Measurements from ENCODE around the gene ITGBL1.

ITGBL1 gene

DNA sequence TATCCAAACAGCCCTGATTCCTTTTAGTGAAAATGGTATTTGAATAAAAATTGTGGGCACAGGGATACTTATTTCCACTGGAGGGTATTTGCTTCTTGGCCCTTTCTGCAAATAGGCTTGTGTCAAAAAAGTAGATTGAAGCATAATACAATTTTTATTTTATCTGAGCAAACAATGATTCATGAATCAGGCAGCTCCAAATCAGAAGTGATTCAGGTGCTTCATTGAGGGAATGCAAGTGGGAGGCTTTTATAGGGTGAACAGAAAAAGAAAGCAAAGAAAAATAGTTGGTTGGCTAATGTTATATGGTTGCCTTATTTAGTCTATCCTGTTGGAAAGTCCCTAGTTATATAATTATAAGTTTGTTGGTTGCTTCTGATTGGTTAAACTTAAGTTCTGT, 117.9 kb downstream of the ITGBL1 start:
- no peak for DNase-seq

DNA sequence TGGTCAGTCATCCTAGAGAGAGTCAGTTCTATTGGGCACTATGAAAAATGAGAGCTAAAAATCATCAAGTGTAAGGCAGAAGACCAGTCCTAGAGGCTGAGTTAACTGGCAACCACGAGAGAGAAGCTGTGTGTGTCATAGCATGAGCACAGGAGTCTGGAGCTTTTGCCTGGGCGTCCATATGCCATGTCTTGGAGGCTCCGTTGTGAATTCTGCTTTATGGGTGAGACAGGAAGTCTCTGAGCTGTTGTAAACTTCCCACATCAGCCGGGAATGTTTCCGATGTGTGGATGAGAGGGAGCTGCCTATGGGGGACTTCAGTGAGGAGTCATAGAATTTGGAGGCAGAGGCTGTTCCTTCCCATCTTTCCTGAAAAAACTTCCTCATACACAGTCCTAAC, 120.0 kb downstream of the ITGBL1 start:
- no peak for DNase-seq

DNA sequence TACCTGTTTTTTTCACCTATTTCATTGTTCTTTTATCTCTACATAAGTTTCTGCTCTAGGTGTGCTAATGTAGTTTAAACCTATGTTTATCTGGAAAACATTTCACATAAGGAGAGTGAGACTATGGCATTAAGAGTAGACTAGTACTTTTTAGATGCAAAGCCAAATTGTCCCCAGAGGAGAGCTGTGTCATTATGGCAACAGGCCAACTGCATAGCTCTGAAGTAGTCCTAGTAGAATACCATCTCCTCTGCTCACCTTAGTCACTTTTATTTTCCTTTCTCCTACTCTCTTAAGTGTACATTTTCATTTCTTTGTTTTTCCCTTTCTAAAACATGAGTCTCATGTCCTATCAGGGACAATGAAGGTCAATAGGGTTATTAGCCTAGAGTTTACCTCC, 123.1 kb downstream of the ITGBL1 start:
- DNase-seq: no peak

DNA sequence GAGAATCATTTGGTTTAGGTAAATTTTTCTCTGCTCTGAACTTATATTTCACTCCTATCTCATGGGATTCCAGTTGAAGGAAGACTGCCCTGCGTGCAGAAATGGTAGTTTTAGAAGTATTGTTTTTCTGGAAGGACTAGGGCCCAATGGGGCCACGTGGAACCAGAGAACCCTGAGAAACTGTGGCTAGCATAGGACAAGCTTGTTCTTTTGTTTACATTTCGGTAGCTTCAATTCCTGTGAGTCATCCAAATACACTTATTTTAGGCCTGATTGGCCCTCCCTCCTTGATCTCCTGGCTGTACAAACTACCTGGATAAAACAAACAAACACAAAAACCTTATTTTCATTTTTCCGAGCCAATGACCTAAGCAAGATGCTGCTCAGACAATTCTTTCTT, 124.0 kb downstream of the ITGBL1 start:
- no peak for DNase-seq

DNA sequence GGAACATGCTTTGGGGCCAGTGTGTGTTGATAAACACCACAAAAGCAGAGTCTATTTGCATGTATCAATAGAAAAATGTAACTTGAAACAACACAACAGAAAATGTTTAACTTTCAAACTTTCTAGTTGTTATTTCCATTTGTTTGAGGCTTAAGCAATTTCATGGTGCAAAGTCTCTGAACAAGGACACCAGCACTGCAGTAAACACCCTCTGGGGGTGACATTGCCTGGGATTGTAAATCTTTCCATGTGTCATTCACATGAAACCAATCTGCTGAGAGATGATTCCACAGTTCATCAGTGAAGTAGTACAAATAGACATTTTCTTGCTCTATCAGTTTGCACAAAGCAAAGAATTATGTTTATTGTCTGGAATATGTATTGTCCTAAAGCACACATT, 124.5 kb downstream of the ITGBL1 start:
- no peak for DNase-seq

DNA sequence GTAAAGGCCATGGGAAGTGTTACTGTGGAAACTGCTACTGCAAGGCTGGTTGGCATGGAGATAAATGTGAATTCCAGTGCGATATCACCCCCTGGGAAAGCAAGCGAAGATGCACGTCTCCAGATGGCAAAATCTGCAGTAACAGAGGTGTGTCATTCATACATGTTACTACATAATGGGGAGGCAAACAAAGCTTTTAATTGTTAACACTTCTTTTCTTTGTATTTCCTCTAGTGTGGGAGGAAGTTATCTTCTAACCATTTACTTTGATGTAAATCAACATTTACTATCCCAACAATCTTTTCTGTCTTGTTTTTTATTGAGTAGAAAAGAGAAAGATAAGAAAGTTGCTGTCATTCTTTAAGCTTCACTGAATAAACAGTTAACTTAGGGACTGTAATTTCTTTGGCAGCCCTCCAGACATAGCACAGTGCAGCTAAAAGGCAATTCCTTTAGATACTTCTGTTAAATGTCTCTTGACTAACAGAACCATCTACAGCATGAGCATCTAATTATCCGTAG, 126.9 kb downstream of the ITGBL1 start:
- no peak for DNase-seq

DNA sequence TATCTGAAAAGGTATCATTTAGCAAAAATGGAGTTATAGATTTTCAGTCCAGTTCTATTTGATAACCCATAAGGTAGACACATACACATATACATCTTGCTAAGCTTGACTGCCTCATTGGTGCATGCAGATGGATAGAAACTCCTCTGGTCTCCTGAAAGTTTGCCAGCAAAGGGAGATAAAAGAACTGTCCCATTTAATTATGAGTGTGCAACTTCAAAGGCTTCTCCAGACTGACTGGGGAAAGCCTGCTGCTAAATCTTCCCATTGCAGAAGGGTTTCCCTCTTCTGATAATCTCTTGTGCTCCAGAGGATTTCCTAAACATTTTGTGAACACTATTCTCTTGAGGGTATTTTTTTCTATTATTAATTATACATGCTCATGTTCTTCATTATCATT, 131.9 kb downstream of the ITGBL1 start:
- DNase-seq: no peak

DNA sequence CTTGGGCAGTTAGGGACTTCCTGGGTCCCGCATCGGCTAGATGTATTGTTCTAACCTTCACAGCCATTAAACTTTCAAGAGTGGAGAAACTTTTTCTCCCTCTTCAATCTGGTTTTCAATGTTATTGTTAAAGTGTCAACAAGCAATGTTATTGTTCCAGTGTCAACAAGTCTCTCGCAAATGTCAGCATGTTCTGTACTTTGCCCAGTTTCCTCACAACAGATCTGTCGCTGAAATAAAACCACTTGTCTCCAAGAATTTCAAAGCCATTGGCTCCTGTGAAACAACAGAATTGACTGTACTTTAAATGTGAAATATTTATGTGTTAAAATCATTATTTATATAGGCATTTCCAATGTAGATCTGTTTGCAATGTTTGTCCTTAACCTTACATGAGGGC, 138.0 kb downstream of the ITGBL1 start:
- no peak for DNase-seq

DNA sequence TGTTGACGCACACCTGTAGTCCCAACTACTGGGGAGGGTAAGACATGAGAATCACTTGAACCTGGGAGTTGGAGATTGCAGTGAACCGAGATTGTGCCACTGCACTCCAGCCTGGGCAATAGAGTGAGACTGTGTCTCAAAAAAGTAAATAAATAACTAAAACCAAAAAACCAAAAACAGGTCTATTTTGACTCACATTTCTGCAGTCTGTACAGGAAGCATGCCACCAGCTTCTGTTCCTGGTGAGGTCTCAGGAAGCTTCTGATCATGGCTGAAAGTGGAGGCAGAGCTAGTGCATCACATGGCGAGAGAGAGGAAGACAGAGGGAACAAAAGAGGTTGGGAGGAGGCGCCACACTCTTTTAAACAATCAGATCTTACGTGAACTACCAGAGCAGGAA, 142.5 kb downstream of the ITGBL1 start:
- DNase-seq: no peak

DNA sequence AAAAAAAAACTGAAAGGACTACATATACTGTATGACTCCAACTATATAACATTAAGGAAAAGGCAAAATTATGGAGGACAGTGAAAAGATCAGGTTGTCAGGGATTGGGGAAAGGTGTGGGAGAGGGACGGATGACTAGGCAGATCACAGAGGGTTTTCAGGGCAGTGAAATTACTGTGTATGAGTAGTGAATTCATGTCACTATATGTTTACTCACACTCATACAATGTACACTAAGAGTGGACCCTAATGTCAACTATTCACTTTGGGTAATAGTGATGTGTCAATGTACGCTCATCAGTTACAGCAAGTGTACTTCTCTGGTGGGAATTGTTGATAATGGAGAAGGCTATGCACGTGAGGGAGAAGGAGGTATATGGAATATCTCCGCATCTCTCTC, 144.3 kb downstream of the ITGBL1 start:
- DNase-seq: no peak

DNA sequence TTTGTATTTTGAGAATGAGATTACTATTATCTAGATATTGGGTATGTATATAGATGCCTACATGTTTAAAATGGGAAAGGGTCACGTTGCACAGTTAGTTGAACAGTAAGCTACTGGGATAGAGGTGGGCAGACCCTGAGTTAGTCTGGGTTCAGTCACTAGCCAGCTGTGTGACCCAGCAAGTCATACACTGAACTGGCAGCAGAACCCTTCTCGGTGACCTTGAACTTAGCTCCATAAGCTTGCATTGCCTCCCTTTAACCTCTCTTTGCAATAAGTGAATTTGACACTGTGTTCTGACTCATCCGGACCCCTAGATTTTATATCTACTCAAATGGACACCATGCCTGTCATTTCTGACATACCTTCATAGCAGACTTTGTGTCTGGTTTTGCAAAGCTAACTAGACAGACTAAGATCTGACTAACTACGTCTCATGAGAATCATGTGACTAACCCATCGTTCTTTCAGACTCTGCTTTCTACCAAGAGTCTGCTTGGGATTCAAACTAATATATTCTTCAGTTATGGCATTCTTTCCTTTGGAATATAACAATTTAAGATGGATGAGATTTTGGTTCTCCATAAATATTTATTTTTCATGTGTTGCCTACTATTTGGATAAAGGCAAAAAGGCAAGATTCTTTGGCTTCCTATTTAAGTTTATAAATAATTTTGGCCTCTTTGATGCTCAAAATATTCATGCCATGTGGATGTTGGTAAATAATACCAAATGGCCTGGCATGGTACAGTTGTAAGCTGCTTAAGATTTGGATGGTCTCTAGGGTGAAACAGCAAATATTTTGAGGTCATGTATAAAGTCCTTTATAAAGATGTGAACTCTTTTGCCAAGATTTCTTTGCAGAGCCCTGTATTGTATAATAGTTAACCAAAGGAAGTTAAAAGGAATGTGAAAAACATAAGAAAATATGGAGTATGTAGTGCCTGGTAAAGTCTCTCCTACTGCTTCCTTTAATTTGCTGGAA, 159.3 kb downstream of the ITGBL1 start:
- no peak for DNase-seq

DNA sequence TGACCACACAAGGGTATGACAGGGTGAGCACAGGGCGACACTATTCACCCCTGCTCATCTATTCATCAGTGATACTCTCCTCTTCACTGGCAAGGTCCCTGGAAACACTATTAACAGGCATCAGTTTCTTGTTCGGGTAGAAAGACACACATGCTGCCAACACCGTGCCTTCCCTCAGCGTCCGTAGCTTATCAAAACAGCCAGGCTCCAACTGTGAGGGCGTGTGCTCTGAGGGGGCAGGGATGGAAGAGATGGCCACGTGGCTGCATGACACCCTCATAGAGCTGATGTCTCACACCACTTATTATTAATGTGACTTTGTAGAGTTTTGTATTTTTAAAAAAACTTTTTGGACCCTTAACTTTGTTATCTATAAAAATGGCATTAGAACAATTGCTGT, 160.3 kb downstream of the ITGBL1 start:
- no peak for DNase-seq

DNA sequence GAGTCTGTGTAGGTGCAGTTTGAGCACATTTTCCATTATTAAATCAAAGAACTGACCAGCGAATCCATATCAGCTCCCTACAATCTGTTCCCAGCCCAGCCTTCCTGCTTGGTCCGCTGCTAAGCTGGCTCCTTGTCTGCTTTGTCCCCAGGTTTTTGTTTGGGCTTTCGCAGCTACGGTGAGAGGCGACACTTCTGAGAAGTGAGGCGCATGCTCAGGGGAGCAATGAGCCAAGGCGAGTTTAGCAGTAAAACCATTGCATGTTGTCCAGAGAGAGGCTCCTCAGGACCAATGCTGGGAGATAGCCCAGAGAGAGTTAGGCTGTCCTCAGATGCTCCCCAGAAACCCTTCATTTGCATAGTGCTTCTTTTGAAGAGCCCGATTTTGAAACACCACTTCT, 162.0 kb downstream of the ITGBL1 start:
- DNase-seq: no peak

DNA sequence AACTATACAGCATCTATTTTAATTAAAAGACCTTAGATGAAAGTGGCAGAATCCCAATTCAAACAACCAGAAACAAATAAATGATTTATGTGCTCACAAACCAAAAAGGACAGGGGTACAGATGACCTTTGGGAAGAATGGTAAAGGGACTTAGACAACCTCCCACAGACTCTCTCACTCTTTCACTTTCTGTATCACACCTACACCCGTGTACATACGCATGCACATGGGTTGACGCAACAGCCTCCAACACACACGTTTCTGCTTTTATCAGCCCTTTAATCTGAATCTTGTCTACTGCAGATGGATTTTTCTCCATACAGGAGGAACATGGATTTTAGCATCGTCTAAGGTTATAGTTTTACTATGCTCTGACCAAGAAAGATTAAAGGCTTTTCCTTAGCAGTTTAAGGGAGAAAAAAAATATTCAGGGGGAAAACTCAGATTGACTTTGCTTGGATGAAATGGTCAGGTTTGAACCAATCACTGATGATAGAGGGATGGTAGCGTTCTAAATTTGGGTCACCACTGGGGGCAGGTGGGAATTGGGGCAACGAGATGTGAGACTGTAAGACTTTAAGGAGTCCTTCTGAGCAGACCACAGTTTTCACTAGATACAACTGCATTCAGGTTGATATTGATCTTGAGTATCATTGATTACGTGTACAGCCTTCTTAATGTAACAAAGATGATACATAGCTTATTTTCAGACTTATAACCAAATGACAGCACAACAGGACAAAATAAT, 166.1 kb downstream of the ITGBL1 start:
- DNase-seq: no peak

DNA sequence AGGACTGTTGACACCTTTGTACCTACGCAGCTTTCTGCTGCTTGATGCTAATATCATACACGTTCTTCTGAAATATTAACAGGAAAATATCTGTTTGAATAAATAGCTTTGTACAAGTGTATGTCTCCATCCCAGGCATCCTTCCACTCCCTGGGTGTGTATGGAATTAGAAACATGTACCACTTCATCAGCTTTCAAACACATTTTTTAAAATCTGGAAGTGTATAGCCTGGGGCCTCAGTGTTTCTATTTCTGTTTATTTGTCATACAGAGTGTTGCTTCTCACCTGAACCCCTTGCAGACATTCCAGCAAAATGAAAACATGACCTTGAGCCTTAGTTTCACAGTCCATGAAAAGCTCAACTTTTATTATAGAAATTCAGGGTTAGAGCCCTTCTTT, 168.6 kb downstream of the ITGBL1 start:
- DNase-seq: no peak

DNA sequence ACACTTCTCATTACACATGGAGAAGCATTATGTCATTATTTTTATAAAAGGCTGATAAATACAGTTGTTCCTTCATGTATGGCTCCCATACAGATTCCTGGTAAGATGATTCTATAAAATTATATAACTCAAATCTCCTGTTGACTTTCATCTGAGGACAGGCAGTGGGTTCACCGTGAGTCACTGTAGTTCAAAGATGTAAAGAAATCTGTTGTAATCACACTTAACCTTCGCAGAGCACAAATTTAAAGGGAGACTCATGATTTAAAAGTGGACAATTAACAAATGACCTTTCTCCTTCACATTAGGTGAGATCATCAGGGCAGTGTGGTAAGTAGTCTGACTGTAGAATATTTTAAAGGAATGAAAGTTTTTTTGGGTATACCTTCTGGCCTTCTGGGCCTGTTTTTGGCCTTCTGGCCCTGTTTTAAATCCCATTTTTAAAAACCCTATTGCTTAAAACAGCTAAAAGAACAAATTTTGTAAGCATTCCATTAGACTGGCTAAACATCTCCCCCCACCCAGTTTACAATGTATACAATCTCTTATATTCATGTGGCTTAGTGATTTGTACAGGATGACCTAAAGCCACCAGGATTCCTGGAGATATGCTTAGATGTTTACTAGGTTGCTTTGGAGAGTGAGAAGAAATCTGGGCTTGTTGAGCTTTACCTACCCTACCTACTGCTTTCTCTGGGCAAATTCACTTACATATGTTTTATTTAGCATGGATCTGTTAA, 171.2 kb downstream of the ITGBL1 start:
- DNase-seq: no peak

DNA sequence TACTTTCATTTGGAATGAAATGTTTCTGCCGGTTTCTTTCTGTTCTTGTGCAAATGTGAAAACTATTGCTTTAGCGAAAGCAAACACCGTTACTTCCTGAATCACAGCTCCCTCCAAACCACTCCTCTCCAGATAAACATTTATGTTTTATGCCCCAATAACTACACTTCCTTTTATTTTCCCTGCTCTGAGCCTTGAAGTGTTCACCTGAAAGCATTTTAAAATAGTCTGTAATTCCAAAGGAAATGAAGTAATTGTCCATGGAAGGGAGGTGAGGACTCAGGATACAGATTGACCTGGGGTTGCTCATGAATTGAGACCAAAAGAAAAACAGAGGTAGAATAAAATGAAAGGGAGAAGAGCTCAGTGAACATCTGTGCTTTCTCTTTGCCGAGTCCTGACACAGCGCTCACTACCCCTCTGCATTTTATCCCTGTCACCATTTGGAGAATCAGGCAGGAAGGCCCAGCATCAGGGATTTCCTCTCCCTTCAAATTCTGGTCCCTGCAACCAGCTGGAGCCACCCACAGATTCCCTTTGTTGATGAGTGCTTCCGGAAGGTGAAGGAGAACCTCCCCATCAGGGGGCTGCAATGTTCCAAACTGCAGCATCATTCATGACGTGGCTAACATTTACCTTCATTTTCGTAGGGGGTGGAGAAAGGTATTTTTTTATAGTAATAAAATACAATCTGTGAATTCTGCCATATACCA, 171.9 kb downstream of the ITGBL1 start:
- no peak for DNase-seq

DNA sequence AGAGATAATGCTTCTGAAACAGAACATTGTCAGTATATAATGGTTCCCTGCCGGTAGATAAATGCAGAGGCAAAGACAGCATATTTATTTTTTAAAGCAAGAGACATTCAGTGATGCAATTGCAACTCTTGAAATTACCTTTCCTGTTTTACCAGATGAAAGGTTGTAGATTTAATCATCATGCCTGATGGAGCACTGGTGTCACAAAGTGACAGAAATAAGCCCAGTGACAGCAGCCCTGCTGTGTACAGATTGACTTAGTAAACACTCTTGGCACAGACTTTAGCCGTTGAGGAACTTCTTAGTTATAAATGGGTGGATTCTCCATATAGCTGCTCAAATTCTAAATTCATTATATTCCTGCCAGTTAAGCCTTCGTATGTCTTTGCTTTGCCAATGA, 172.5 kb downstream of the ITGBL1 start:
- DNase-seq: no peak

DNA sequence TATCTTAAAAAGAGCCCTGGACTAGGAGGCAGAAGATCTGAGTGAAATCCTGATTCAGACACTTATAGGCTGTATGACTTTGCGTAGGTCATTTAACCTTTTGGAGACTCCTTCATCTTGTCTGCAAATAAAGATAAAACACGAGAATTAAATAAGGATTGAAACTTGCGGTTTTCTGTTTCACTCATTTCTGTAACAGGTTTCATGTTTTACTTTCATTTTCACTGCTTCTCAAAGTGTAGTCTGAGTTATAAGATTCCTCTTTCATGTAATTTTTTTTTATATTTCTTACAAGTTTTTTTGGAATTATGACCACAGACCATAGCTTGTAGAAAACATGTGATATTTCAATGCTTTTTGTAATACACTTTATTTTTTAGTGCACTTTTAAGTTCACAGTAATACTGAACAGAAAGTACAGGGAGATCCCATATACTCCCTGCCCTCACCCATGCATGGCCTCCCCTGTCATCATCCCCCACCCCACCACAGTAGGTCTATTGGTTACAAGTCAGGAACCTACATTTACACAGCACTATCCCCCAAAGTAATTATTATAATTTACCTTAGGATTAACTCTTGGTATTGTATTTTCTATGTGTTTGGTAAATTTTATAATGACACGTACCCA, 174.6 kb downstream of the ITGBL1 start:
- peak; percentile 4 for DNase-seq

DNA sequence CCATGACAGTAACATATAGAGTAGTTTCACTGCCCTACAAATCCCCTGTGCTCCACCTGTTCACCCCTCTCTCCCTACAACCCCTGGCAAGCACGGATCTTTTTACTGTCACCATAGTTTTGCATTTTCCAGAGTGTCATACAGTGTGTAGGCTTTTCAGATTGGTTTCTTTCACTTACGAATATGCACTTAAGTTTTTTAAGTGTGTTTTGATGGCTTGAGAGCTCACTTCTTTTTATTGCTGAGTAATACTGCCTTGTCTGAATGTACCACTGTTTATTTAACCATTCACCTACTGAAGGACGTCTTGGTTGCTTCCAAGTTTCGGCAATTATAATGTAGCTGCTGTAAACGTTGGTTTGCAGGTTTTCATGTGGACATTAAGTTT, 175.1 kb downstream of the ITGBL1 start:
- DNase-seq: no peak

DNA sequence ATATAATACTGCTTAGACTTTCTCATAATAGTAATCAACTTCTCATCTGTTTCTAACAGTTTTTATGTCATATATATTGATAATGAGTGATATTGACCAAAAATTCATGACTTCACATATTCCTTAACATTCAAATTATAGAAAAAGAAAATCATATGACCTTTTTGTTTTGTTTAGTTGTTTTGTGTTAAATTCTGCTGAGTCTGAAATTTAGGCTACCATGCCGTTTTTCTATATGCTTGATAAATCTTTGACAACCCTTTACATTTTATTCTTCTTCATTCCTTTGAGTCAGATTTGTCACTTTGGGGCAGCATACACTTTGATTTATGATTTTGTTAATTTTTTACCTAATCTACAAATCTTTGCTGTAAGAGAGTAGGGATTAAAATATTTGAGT, 176.4 kb downstream of the ITGBL1 start:
- no peak for DNase-seq

DNA sequence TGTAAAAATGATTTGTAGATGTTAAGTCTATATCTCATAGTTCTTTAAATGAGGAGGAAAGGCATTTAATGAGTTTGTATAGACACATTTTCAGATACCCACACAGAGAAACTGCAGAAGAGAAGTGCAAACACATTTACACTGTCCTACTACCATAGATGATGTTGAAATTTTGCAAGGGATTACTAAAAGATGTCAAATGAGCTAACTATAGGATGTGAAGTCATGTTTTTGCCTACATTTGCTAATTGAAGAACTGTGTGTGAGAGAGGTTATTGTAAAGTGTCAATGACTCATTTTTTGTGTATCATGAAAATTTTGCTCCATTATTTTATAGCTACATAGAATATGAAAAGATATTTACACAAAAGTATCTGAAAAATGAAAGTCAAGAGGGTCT, 178.9 kb downstream of the ITGBL1 start:
- DNase-seq: no peak

Data from NK-92 treated with Interleukin-12 subunit alpha and Interleukin-12 subunit beta, amount 100 ng/mL, for 24 hours (cell line).